ENCODE data around the gene OPTC.
"Not testable (repeated sequence)": the region's sequence is repeated elsewhere in the genome, so short reads cannot be mapped to it uniquely, and the experiment has no call there.

Gene OPTC

DNA sequence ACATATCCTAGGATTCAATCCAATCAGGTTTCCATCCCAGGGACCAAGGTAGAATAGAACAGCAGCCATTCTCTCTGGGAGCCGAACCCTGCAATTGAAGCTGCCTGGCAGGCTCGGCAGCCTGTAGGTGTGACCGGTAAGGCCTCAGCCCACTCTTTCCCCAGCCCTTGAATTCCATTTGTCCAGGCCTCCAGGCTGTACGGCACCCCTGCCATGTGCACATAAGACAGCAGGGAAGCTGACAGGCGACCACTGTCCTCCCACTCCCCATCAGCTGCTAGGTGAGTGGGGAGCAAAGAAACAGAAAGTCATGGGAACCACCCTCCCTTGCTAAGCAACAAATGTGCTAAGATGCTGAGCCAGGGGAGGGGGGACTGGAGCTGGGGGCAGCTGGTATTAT is 23.0 kb downstream of the OPTC start:
- DNase-seq (ENCODE audit: low read depth in 2 of 2) = no peak

DNA sequence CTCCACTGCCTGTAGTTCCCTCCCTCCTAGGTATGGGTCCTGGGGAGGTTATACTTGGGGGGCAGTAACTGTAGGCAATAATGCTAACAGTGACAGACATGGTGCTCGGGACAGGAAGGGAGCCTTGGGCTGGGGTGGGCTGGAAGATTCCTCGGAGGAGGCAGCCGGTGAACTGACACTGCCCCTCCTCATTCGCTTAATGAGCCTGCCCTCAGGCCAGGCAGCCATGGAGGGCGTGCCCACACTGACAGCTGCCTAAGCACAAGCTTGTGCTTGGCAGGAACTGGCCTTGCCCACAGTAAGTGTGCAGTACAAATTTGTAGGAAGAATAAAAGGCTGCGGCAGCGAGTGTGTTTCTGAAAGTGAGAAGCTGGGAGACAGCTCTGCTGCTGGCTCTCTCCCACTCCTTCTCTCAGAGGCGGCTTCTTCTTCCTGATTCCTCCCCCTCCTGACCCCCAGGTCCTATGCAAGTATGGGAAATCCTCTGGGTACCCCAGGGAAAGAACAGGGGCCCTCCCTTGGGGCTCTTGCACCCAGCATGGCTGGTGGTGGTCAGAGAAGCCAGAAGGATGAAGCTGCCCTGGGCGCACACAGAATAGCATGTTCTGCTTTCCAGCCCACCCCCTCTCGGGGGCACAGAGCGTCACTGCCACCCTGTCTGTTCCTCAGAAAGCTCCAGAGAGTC is 23.6 kb downstream of the OPTC start:
- DNase-seq (ENCODE audit: low read depth in 2 of 2) = no peak

DNA sequence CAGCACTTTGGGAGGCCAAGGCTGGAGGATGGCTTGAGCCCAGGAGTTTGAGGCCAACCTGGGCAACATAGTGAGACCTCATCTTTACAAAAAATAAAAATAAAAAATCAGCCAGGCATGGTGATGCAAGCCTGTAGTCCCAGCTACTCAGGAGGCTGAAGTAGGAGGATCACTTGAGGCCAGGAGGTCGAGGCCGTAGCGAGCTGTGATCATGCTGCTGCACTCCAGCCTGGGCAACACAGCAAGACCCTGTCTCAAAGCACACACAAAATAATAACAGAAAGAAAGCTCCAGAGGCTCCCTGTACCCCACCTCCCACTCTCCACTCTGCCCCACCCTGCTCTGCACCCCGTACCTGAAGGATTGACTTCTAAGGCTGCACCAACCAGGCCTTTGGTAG is 24.2 kb downstream of the OPTC start:
- not testable (repeated sequence) for DNase-seq (ENCODE audit: low read depth in 2 of 2)

DNA sequence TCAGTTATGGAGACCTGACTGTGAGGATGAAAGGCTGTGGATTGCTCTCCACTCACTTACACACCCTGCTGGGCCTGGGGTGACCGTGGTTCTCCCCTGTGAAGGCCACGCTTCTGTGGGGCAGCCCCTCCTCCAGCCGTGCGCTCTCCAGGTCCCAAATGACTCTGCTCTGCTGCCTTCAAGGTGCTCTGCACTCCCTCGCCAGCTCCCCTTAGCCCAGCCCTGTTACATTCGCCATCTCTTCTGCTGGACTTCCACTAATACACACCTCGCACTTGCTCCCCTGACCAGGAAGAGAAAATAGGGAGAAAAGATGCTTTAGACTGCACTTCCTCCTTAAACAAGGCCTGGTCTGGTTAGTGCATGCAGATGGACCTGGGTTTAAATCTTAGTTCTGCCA is 24.6 kb downstream of the OPTC start:
- DNase-seq (ENCODE audit: low read depth in 2 of 2) = no peak

DNA sequence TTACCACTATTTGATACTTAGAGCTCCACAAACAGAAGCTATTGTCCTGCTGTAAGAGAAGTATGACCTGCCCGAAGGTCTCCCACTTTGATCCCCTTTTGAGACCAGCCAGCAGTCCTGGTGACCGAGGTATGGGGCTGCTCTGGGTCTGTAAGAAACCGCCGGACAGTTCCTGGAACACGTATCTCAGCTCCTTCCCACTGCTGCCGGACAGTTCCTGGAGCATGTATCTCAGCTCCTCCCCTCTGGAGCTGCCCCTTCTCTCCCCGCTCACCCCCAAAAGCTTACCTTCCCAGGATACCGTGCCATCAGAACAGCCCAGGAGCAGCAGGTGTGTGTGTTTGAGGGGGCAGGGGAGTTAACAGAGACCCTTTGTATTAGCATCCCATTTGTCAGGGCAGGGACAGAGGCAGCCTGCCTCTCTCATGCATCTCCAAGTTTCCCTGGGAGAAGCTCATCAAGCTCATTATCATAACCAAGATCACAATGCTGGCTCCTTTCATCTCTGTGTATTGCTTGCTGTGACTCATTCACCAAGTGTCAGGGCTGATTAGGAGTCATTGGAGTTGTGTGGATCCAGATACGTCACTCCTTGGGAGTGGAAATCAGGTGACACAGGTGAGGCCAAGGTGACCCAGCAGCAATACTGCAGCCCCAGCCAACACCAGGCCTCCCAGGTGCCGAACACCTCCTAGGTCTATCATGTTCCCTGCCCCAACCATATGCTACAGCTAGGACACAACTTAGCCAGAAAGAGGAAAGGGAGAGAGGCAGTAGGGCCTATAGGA is 25.3 kb downstream of the OPTC start:
- DNase-seq (ENCODE audit: low read depth in 2 of 2) = no peak

DNA sequence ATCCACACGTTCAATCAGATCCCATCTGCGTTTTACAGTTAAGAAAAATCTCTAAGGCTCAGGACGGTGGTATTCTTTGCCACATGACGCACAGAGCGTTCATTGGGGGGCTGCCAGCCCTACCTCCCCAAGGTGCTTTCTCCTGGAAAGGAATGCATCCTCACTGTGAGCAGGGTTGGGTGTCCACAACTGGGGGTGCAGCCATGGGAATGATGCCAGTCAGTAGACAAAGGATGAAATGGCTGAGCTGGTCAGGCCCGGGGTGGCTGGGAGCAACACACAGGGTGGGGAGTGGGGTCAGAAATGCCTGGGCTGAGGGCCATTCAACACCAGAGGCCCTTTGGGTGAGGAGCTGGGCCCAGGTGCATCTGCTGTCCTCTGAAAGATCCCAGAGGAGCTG is 25.9 kb downstream of the OPTC start:
- no peak for DNase-seq (ENCODE audit: low read depth in 2 of 2)

DNA sequence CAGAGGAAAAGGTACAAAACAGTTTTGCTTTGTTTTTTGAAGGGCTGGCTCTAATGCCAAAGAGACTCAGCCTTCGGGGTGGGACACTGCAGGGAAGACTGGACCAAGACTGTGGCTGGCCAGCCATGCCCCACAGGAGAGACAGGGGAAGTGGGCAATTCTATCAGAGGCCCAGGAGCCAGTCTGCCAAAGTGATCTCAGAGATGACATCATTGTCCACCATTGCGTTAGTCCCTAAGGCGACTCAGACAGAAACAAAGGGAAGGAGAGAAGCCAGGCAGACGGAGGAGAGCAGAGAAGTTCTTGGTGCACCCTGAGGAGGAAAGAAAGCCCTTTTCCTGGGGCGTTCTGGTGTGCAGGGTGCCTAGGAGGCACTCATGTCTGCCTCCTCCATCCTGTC is 26.4 kb downstream of the OPTC start:
- no peak for DNase-seq (ENCODE audit: low read depth in 2 of 2)

DNA sequence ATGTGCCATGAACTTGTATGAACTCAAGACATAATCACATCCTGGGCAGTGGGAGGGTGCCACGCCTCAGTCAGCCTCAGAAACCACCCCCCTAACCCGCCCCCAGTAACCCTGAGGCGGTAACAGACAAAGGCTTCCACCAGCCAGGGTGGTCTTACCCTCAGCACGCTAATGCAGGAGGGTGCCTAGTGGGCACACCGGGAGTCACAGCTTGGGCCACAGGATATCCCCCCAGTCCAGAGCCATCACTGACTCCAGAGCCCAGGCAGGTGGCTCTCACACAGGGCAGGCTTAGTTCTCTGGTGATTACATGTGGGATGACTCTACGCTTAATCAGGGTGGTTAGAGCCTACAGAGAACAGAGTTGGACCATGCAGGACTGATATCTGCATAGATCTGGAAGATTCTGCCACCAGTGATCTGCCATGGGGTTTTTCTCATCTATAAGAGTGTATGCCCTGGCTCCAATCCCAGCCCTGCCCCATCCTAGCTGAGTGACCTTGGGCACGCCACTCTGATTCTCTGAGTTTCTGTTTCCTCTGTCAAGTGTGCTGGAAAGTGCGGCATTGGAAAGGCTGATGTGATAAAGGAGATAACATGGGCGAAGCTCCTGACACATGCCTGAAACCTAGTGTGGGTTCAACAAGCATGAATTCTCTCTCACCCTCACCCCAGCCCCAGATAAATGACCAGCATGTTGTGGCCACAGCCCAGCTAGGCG is 27.3 kb downstream of the OPTC start:
- DNase-seq (ENCODE audit: low read depth in 2 of 2) = no peak

DNA sequence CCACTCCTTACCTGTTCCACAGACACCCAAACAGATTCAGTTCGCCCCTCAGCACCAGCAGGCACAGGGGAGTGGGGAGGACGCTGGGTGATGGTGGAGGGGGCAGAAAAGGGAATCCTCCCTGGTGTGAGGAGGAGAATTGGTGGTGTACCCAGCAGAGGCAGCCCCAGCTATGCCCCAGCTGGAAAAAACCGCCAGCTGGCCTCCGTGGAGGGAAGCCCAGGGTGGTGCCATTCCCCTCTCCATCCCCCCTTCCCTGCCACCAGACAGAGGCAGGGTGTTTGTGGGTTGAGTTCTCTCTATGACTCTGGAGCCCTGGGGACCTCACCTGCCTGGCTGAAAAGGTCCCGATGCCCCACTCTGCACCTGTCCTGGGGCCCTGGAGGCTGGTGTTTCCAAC is 27.9 kb downstream of the OPTC start:
- no peak for DNase-seq (ENCODE audit: low read depth in 2 of 2)

DNA sequence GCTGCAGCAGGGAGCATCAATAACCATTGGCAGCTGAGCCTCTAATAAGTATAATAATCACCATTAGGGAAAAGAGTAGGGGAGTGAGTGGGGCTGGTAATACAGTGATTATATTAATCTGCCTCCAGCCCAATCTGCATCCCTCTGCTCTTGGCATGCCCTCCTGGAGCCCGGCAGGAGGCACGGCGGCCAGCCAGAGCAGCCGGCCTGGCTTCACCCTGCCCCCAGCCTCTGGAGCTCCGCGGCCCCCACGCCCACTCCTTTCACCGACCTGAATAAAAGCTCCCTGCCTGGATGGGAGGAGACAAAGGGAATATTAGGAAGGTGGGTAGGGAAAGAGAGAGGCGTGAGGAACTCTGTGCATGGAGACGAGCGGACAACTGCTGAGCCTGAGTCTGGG is 28.3 kb downstream of the OPTC start:
- DNase-seq (ENCODE audit: low read depth in 2 of 2) = no peak

DNA sequence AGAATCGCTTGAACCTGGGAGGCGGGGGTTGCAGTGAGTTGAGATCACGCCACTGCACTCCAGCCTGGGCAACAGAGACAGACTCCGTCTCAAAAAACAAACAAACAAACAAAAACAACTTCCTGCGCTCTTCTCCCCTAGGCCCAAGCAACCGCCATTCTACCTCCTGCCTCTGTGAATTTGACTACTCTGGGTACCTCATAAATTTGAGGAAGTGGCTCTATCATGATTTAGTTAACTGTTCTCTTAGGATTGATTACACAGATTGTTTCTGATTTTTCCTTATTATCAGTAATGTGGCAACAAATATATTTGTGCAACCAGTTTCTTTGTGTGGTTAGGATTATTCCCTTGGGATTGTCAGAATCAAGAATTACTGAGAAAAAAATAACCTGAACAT is 29.7 kb downstream of the OPTC start:
- no peak for DNase-seq (ENCODE audit: low read depth in 2 of 2)

DNA sequence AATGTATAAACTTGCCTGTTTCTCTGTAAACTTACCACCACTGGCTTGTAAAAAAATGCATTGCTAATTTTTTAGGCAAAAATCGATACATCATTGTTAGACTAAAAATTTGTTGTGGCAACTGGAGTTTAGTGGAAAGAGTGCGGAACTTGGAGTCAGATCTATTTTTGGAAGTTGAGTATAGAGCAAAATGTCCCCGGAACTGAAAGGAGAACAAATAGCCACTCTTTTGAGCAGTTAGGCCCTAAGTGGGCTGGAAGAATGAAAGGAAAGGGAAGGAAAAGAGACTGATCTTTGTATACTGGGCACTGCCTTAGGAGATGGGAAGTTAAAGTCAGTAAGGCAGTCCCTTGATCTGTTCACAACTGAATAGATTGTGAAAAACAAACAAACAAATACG is 30.2 kb downstream of the OPTC start:
- DNase-seq (ENCODE audit: low read depth in 2 of 2) = no peak

DNA sequence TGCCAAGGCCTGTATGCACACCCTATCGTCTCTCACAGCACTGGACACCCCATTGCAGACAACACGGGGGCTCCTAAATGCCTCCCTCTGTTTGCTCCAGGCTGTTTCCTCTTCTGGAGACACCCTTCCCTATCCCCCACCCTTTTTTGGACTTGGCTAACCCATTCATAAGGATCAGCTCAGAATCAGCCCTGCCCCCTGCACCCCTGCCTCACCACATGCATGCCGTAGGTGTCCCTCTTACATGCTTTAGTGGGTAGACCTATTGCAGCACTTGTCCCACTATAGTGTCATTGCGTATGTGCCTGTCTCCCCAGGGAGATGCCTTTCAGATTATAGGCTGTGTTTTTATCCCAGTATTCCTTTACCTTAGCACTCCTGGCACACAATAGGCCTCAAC is 30.9 kb downstream of the OPTC start:
- DNase-seq (ENCODE audit: low read depth in 2 of 2) = no peak

DNA sequence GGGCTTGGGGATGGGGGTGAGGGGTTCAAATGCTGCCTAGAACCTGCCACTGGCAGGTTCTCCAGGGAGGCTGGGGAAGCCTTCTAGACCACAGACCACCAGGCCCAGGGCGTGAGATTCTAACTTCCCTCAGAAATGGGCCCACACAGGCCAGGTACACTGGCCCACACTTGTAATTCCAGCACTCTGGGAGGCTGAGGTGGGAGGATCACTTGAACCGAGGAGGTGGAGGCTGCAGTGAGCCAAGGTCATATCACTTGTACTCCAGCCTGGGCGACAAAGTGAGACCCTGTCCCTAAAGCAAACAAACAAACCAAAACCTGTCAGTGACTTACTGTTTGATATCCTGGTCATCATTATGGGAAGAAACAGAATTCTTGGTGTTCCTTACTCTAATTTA is 31.7 kb downstream of the OPTC start:
- DNase-seq (ENCODE audit: low read depth in 2 of 2) = no peak

DNA sequence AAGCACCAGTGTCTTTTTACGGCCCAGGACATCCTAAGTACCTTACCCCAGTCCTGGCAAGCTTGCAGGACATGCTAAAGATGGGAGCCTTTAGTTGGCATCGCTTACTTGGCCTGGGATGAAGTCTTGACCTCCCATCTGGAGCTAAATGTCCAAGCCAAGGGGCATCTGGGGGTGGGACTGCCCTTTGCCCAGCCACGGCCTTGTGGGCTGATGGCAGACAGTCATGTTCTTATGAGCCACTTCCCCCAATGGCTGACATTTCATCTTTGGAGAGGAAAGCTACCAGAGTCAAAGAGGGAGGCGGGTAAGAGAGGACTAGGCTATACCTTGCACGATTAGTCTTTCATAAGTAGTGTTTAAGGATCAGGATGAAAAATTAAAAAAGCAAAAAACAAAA is 32.2 kb downstream of the OPTC start:
- no peak for DNase-seq (ENCODE audit: low read depth in 2 of 2)

DNA sequence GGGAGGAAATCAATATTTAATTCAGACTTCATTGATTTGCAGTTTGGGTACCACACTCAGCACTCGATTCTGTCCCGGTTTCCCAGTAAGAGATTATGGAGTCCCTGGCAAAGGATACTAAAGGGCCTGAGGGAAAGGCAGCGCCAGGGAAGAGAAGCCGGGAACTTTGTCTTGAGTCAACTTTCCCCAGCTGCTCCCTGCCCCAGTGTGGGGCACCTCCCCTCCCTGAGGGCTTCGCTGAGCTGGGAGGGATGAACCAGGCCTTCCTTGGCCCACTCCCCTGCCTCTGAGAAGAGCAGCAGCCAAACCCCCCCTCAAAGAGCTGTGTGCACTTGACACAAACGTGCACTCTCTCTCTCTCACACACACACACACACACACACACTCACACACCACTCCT is 32.6 kb downstream of the OPTC start:
- DNase-seq (ENCODE audit: low read depth in 2 of 2) = no peak

DNA sequence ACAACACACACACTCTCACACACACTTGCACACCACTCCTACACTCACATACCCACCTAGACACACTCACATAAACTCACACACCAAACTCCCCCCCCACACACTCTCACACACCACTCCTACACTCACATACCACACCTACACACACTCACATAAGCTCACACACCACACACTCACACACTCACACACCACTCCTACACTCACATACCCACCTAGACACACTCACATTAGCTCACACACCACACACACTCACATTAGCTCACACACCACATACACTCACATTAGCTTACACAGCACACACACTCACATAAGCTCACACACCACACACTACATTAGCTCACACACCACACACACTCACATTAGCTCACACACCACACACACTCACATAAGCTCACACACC is 33.1 kb downstream of the OPTC start:
- DNase-seq (ENCODE audit: low read depth in 2 of 2) = no peak

DNA sequence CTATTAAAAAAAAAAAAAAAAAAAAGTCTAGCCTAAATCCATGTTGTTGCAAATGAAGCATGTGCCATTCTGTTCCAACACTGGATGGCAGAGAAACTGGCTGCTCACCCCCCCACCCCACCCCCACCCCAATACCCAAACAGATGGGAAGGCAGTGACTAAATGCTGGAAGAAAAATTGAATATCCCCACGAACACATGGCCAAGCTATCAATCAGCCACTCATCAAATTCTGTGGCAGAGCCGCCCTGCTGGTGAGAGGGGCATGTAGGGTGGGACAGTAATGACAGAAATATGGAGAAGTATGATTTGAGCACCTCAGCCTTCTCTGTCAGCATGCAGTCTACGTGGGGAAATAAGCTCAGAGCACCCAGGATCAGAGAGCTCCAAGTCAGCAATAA is 34.1 kb downstream of the OPTC start:
- no peak for DNase-seq (ENCODE audit: low read depth in 2 of 2)

DNA sequence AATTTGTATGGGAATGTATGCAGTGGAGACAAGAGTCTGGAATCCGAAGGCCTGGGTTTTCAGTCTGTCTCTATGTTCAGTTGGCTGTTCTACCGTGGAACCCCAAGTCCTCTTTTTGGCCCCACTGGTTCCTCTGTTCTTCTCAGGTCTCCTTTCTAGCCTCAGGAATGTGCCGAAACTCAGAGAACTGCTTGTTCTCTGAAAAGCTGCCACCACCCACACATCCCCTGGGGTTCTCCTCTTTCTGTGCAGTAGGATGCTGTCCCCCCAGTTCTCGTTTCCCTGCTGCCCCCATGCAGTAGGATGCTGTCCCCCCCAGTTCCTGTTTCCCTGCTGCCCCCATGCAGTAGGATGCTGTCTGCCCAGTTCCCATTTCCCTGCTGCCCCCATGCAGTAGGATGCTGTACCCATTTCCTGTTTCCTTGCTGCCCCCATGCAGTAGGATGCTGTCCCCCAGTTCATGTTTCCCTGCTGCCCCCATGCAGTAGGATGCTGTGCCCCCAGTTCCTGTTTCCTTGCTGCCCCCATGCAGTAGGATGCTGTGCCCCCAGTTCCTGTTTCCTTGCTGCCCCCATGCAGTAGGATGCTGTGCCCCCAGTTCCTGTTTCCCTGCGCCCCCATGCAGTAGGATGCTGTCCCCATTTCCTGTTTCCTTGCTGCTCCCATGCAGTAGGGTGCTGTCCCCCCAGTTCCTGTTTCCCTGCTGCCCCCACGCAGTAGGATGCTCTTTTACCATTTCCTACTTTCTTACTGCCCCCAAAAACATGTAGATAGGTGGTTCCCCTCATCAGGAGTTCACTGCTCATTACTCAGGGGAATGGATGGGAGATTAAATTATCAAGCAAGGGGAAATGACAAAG is 35.3 kb downstream of the OPTC start:
- no peak for DNase-seq (ENCODE audit: low read depth in 2 of 2)

DNA sequence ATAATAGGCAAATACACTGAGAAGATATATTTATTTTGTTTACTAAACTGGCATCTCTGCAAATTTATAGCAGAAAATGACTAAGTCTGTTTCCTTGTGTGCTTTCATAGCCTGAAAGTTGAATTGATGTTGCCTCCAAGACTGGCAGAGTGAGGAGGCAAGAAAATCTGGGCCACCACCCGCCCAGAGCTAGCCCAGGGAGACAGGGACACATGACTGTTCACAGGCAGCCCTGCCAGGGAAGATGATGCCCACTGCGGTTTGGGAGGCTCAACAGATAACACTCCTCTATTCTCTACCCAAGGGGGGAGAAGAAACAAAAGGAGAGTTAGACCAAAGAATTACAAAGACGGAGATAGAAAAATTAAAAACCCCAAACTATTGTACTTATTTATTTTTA is 37.1 kb downstream of the OPTC start:
- DNase-seq (ENCODE audit: low read depth in 2 of 2) = no peak

DNA sequence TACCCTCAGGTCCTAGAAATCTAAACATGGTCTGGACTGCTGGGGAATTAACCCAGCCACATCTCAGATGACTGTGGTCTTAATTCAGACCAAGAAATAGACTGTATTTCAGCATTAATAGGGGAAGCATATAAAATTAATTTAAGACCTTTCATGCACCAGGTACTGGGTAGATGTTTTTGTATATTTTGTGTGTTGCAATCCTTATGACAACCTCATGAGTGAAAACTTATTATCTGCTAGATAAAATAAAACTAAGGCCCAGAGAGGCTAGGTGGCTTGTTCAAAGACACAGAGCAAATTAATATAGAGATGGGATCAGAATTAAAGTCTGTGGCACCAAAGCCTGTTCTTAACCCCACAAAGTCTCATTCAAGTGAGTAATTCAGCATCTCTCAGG is 40.1 kb downstream of the OPTC start:
- DNase-seq (ENCODE audit: low read depth in 2 of 2) = no peak

DNA sequence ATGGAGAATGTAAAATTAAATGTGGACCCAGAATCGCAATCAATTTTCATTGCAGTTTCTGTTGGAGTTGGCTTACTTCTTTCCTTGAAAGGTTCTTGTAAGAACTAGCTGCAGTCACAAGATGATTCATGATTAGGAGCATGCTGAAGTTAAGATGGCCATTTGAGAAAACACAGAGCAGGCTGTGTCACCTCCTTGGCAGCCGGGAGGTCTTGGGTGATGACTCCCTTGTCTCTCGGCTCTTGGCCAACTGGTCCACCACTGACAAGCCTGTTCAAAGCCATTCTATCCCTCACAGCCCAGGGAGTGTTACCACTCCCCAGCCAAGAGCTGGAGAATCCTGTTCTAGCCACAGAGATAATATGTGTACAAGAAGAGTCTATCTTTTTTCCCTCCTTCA is 40.6 kb downstream of the OPTC start:
- no peak for DNase-seq (ENCODE audit: low read depth in 2 of 2)
